Measurements from ENCODE around the gene RNF17. TPM values are rescaled to one million over a fixed set of nuclear protein-coding genes. Genes with fewer than 3 reads are reported as not detected.

The RNF17 gene
- total and polyA plus RNA-seq, 4 donors = 0.08 to 0.14 TPM; not detected in 2

DNA sequence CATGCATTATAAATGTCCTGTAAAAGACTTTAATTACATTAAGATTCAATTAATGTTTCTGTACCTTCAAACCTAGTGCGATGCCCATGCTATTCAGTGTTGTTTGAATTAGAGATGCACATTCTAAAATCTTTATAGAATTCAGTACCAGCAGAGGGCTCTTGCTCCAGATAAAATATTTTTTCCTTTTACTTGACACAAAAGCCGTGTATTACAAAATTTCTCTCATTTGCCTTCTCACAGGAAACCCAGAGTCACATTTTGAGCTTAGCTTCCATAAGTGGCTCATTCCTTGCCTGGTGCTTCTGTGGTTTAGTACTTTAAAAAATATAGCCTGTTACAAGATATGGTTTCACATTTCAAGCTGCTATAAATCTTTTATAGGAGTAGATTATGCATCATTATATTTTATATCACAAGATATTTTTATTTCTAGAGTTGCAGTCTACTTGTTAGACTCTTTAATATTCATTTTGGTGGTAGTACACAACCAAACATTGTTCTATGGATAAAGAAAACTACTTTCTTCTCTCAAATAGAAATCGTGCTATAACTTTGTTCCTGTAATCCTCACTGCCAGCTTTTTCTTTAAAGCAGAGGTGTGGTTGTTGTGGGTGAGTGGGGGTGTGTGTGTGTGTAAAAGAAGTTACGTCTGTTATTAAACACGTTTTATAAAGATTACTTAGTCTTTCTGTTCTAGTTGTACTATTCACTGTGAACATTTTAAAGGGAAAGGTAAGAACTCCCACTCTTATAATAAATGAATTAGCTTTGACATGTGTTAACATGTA lies 101.4 kb downstream of the RNF17 start:
- H3K9ac ChIP-seq (ENCODE audit: low read depth in 1 of 2, low read length in 2 of 2) = no peak overlapping the region
- H3K27me3 ChIP-seq (ENCODE audit: control insufficient read depth in 4 of 4, insufficient read depth in 4 of 4, low read length in 3 of 4) = no peaks in the 10 kb centered on the region
- WGBS = 36% methylated on average over 5 of the region's 5 CpGs
- no peak overlapping the region for H3K4me3 ChIP-seq (ENCODE audit: low read depth in 1 of 3, low read length in 3 of 3)
- no peak overlapping the region for H3K27ac ChIP-seq (ENCODE audit: low read depth in 1 of 2, low read length in 2 of 2)
- no peaks in the 10 kb centered on the region for H3K4me1 ChIP-seq (ENCODE audit: control insufficient read depth in 4 of 4, insufficient read depth in 4 of 4, low read length in 3 of 4)
- H3K36me3 ChIP-seq (ENCODE audit: control insufficient read depth in 4 of 4, insufficient read depth in 3 of 4, low read depth in 1 of 4, low read length in 3 of 4) = no peaks in the 10 kb centered on the region
- no peaks in the 10 kb centered on the region for H3K9me3 ChIP-seq (ENCODE audit: control insufficient read depth in 4 of 4, low read length in 3 of 4)
- no peak for DNase-seq (ENCODE audit: low spot score)
- TF ChIP-seq RAD21 (IDR thresholded peaks at IDR 0.05) (peak; percentile 25 to 41), HNF4A (conservative IDR thresholded peaks at IDR 0.05) (no peak)

DNA sequence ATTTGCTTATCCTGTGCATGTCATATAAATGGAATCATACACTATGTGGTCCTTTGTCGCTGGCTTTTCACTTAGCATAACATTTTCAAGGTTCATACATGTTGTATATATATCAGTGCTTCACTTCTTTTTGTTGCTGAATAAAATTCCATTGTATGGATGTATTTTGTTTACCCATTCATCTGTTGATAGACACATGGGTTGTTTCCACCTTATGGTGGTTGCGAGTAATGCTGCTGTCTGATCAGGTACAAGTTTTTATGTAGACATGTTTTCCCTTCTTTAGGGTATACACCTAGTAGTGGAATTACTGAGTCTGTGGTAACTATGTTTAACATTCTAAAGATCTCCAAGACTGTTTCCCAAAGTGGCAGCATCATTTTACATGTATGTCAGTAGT lies 102.5 kb downstream of the RNF17 start:
- DNase-seq (ENCODE audit: low spot score) = no peak
- 86% methylated on average over 2 of the region's 2 CpGs for WGBS
- H3K27ac ChIP-seq (ENCODE audit: low read depth in 1 of 2, low read length in 2 of 2) = no peak overlapping the region
- no peak for TF ChIP-seq SP1 (IDR thresholded peaks at IDR 0.05)
- no peak for TF ChIP-seq EGR1 (IDR thresholded peaks at IDR 0.05; ENCODE audit: low read depth in 2 of 2)
- TF ChIP-seq, protein P1, sequence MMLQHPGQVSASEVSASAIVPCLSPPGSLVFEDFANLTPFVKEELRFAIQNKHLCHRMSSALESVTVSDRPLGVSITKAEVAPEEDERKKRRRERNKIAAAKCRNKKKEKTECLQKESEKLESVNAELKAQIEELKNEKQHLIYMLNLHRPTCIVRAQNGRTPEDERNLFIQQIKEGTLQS (IDR thresholded peaks at IDR 0.05) = no peak
- TF ChIP-seq, protein P2, sequence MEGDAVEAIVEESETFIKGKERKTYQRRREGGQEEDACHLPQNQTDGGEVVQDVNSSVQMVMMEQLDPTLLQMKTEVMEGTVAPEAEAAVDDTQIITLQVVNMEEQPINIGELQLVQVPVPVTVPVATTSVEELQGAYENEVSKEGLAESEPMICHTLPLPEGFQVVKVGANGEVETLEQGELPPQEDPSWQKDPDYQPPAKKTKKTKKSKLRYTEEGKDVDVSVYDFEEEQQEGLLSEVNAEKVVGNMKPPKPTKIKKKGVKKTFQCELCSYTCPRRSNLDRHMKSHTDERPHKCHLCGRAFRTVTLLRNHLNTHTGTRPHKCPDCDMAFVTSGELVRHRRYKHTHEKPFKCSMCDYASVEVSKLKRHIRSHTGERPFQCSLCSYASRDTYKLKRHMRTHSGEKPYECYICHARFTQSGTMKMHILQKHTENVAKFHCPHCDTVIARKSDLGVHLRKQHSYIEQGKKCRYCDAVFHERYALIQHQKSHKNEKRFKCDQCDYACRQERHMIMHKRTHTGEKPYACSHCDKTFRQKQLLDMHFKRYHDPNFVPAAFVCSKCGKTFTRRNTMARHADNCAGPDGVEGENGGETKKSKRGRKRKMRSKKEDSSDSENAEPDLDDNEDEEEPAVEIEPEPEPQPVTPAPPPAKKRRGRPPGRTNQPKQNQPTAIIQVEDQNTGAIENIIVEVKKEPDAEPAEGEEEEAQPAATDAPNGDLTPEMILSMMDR (IDR thresholded peaks at IDR 0.05; ENCODE audit: low read depth, low read length, missing input control) = no peak
- TF ChIP-seq HNF4G (IDR thresholded peaks at IDR 0.05) = no peak
- TF ChIP-seq, protein P3, sequence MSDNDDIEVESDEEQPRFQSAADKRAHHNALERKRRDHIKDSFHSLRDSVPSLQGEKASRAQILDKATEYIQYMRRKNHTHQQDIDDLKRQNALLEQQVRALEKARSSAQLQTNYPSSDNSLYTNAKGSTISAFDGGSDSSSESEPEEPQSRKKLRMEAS (IDR thresholded peaks at IDR 0.05) = no peak
- no peak for TF ChIP-seq HNF4A (conservative IDR thresholded peaks at IDR 0.05)
- no peak for TF ChIP-seq TAF1 (conservative IDR thresholded peaks at IDR 0.05)
- TF ChIP-seq YY1 (IDR thresholded peaks at IDR 0.05) = no peak
- TF ChIP-seq FOXA2 (IDR thresholded peaks at IDR 0.05) = no peak
- no peak for TF ChIP-seq FOXA1 (IDR thresholded peaks at IDR 0.05)
- no peak for TF ChIP-seq RAD21 (IDR thresholded peaks at IDR 0.05)
- TF ChIP-seq, protein P4, sequence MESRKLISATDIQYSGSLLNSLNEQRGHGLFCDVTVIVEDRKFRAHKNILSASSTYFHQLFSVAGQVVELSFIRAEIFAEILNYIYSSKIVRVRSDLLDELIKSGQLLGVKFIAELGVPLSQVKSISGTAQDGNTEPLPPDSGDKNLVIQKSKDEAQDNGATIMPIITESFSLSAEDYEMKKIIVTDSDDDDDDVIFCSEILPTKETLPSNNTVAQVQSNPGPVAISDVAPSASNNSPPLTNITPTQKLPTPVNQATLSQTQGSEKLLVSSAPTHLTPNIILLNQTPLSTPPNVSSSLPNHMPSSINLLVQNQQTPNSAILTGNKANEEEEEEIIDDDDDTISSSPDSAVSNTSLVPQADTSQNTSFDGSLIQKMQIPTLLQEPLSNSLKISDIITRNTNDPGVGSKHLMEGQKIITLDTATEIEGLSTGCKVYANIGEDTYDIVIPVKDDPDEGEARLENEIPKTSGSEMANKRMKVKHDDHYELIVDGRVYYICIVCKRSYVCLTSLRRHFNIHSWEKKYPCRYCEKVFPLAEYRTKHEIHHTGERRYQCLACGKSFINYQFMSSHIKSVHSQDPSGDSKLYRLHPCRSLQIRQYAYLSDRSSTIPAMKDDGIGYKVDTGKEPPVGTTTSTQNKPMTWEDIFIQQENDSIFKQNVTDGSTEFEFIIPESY (IDR thresholded peaks at IDR 0.05) = no peak
- no peak for TF ChIP-seq NR2F2 (IDR thresholded peaks at IDR 0.05)
- TF ChIP-seq JUND (IDR thresholded peaks at IDR 0.05) = no peak
- TF ChIP-seq GABPA (IDR thresholded peaks at IDR 0.05 in 1 of 2, conservative IDR thresholded peaks at IDR 0.05 in 1 of 2) = no peak
- no peak for TF ChIP-seq RXRA (IDR thresholded peaks at IDR 0.05)
- TF ChIP-seq, protein P5, sequence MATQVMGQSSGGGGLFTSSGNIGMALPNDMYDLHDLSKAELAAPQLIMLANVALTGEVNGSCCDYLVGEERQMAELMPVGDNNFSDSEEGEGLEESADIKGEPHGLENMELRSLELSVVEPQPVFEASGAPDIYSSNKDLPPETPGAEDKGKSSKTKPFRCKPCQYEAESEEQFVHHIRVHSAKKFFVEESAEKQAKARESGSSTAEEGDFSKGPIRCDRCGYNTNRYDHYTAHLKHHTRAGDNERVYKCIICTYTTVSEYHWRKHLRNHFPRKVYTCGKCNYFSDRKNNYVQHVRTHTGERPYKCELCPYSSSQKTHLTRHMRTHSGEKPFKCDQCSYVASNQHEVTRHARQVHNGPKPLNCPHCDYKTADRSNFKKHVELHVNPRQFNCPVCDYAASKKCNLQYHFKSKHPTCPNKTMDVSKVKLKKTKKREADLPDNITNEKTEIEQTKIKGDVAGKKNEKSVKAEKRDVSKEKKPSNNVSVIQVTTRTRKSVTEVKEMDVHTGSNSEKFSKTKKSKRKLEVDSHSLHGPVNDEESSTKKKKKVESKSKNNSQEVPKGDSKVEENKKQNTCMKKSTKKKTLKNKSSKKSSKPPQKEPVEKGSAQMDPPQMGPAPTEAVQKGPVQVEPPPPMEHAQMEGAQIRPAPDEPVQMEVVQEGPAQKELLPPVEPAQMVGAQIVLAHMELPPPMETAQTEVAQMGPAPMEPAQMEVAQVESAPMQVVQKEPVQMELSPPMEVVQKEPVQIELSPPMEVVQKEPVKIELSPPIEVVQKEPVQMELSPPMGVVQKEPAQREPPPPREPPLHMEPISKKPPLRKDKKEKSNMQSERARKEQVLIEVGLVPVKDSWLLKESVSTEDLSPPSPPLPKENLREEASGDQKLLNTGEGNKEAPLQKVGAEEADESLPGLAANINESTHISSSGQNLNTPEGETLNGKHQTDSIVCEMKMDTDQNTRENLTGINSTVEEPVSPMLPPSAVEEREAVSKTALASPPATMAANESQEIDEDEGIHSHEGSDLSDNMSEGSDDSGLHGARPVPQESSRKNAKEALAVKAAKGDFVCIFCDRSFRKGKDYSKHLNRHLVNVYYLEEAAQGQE (IDR thresholded peaks at IDR 0.05) = no peak
- H3K9ac ChIP-seq (ENCODE audit: low read depth in 1 of 2, low read length in 2 of 2) = no peak overlapping the region
- H3K4me3 ChIP-seq (ENCODE audit: low read depth in 1 of 3, low read length in 3 of 3) = no peak overlapping the region
- H3K27me3 ChIP-seq (ENCODE audit: control insufficient read depth in 4 of 4, insufficient read depth in 4 of 4, low read length in 3 of 4) = no peaks in the 10 kb centered on the region
- H3K9me3 ChIP-seq (ENCODE audit: control insufficient read depth in 4 of 4, low read length in 3 of 4) = no peaks in the 10 kb centered on the region
- H3K4me1 ChIP-seq (ENCODE audit: control insufficient read depth in 4 of 4, insufficient read depth in 4 of 4, low read length in 3 of 4) = no peaks in the 10 kb centered on the region
- H3K36me3 ChIP-seq (ENCODE audit: control insufficient read depth in 4 of 4, insufficient read depth in 3 of 4, low read depth in 1 of 4, low read length in 3 of 4) = no peaks in the 10 kb centered on the region
